ENCODE results near the gene MYO3B.

GRCh38 chr2:170454471-170455372, 276.8 kb downstream of the MYO3B start:
- TF ChIP-seq, protein P1, sequence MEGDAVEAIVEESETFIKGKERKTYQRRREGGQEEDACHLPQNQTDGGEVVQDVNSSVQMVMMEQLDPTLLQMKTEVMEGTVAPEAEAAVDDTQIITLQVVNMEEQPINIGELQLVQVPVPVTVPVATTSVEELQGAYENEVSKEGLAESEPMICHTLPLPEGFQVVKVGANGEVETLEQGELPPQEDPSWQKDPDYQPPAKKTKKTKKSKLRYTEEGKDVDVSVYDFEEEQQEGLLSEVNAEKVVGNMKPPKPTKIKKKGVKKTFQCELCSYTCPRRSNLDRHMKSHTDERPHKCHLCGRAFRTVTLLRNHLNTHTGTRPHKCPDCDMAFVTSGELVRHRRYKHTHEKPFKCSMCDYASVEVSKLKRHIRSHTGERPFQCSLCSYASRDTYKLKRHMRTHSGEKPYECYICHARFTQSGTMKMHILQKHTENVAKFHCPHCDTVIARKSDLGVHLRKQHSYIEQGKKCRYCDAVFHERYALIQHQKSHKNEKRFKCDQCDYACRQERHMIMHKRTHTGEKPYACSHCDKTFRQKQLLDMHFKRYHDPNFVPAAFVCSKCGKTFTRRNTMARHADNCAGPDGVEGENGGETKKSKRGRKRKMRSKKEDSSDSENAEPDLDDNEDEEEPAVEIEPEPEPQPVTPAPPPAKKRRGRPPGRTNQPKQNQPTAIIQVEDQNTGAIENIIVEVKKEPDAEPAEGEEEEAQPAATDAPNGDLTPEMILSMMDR (IDR thresholded peaks at IDR 0.05) = no peak
- TF ChIP-seq EZH2 (IDR thresholded peaks at IDR 0.05; ENCODE audit: borderline replicate concordance, insufficient read depth, low read depth, low read length, poor library complexity, severe bottlenecking) = no peak

Measured in B cell (primary cell).